B cell (primary cell): ENCODE measurements around the gene STX5. TPM values are rescaled to one million over a fixed set of nuclear protein-coding genes. Genes with fewer than 3 reads are reported as not detected.

Experiments
- ATAC-seq: fragments of 200-7000 bp; cut with Tn5 transposase; one replicate; pipeline ENCODE4 v1.10.0; 2021; ENCODE audit warnings: low read depth, mild to moderate bottlenecking, moderate number of reproducible peaks, moderate library complexity
- CTCF ChIA-PET: fragments of 350-600 bp; sonication (Branson Sonifier 250); formaldehyde crosslinking; loops from one replicate; lab custom pipeline; 2021; ENCODE audit warnings: antibody characterized with exemption, inconsistent platforms; lab: Charles Lee
- POLR2A ChIA-PET: fragments of 350-600 bp; sonication (Branson Sonifier 250); formaldehyde crosslinking; loops from one replicate; lab custom pipeline; 2021; ENCODE audit warnings: antibody characterized with exemption; lab: Charles Lee
- DNase-seq: peaks from one replicate; pipeline ENCODE4 v3.0.0; 2013
- H2AFZ ChIP-seq: 2 replicates; pipeline ENCODE4 v1.6.1; 2012; ENCODE audit warnings: mild to moderate bottlenecking, low read depth, low read length; ENCODE audit not compliant: insufficient read depth, poor library complexity, severe bottlenecking
- H3K27ac ChIP-seq, 2 donors: 1 replicate in 1 of 2; 2 replicates in 1 of 2; pipeline ENCODE4 v1.5.1; 2012 to 2013; ENCODE audit warnings: low read length in 2 of 2, mild to moderate bottlenecking in 2 of 2, moderate library complexity in 1 of 2
- H3K27me3 ChIP-seq, 4 experiments: fragments of 200-600 bp in 1 of 4; sonication (generic) in 1 of 4; replicated peaks in 1 of 4; 1 replicate in 2 of 4; 2 replicates in 2 of 4; pipeline versions ENCODE4 v1.6.1 to v1.7.0; 2013 to 2016; ENCODE audit warnings: low read length in 3 of 4, mild to moderate bottlenecking in 2 of 4, mixed read lengths in 1 of 4, moderate library complexity in 1 of 4; ENCODE audit not compliant: insufficient read depth in 4 of 4, control insufficient read depth in 3 of 4; ENCODE audit errors: control extremely low read depth in 1 of 4
- H3K36me3 ChIP-seq, 2 experiments: replicated peaks in 1 of 2; 1 replicate in 1 of 2; 2 replicates in 1 of 2; pipeline versions ENCODE4 v1.6.1 to v1.7.1; 2013; ENCODE audit warnings: low read length in 1 of 2; ENCODE audit not compliant: insufficient read depth in 2 of 2, control insufficient read depth in 1 of 2; ENCODE audit errors: control extremely low read depth in 1 of 2, extremely low read depth in 1 of 2
- H3K4me1 ChIP-seq, 2 donors: fragments of 200-600 bp in 1 of 2; sonication (generic) in 1 of 2; 1 replicate in 1 of 2; 2 replicates in 1 of 2; pipeline versions ENCODE4 v1.5.1 to v1.6.1; 2013 to 2017; ENCODE audit warnings: low read length in 2 of 2; ENCODE audit not compliant: control insufficient read depth in 2 of 2, insufficient read depth in 2 of 2
- H3K4me2 ChIP-seq: replicated peaks from 2 replicates; pipeline ENCODE3; 2012; ENCODE audit warnings: mild to moderate bottlenecking, low read depth, low read length; ENCODE audit not compliant: poor library complexity, severe bottlenecking
- H3K4me3 ChIP-seq, 5 experiments: fragments of 200-600 bp in 1 of 5; sonication (generic) in 1 of 5; 1 replicate in 3 of 5; 2 replicates in 2 of 5; pipeline versions ENCODE4 v1.5.1 to v1.7.0; 2011 to 2016; ENCODE audit warnings: low read length in 4 of 5, mild to moderate bottlenecking in 4 of 5, low read depth in 2 of 5, control low read depth in 1 of 5, moderate library complexity in 1 of 5; ENCODE audit not compliant: insufficient read depth in 1 of 5; ENCODE audit errors: control extremely low read depth in 1 of 5, extremely low read depth in 1 of 5
- H3K79me2 ChIP-seq: fragments of 200-600 bp; sonication (generic); one replicate; pipeline ENCODE4 v1.6.0; 2016; ENCODE audit warnings: low read length; ENCODE audit not compliant: control insufficient read depth, insufficient read depth
- H3K9ac ChIP-seq: fragments of 200-600 bp; sonication (generic); 2 replicates; pipeline ENCODE4 v1.6.1; 2017; ENCODE audit warnings: mild to moderate bottlenecking, low read length, moderate library complexity
- H3K9me3 ChIP-seq, 3 donors: one replicate each; pipeline versions ENCODE4 v1.6.1 to v1.7.1; 2013; ENCODE audit warnings: low read length in 2 of 3; ENCODE audit not compliant: control insufficient read depth in 2 of 3, insufficient read depth in 1 of 3; ENCODE audit errors: control extremely low read depth in 1 of 3
- H4K20me1 ChIP-seq: 2 replicates; pipeline ENCODE4 v1.6.0; 2012; ENCODE audit warnings: mild to moderate bottlenecking, low read length; ENCODE audit not compliant: insufficient read depth, control insufficient read depth, poor library complexity, severe bottlenecking
- H3K27ac Mint-ChIP-seq: one replicate; pipeline ENCODE4 v1.8.0; 2021; ENCODE audit warnings: mixed read lengths
- H3K27me3 Mint-ChIP-seq: one replicate; pipeline ENCODE4 v1.8.0; 2021; ENCODE audit warnings: mixed read lengths
- H3K4me1 Mint-ChIP-seq: one replicate; pipeline ENCODE4 v1.8.0; 2021; ENCODE audit warnings: mixed read lengths
- H3K4me3 Mint-ChIP-seq: one replicate; pipeline ENCODE4 v1.8.0; 2021; ENCODE audit warnings: mixed read lengths
- H3K9me3 Mint-ChIP-seq: one replicate; pipeline ENCODE4 v1.8.0; 2022; ENCODE audit warnings: mixed read lengths; ENCODE audit not compliant: insufficient read depth
- EZH2 ChIP-seq: IDR thresholded peaks from 2 replicates; pipeline ENCODE4 v1.6.1; 2012; ENCODE audit warnings: borderline replicate concordance, low read depth, mild to moderate bottlenecking, moderate library complexity, low read length; ENCODE audit not compliant: insufficient read depth, poor library complexity, severe bottlenecking
- WGBS: methylation state at CpG from one replicate; pipeline ENCODE4 v1.1.5; 2013; ENCODE audit warnings: missing lambda C conversion rate; ENCODE audit not compliant: insufficient coverage; 5-methylcytosine and 5-hydroxymethylcytosine counted together
- intact Hi-C: fragments of 100-400 bp; cut with micrococcal nuclease; formaldehyde crosslinking; loops from one replicate; pipeline ENCODE4 v1.10.0; 2022
- polyA plus RNA-seq: library from polyadenylated mRNA; depleted of rRNA; stranded (reverse); fragments of >200 nt; gene quantifications from 2 replicates; pipeline ENCODE4 v1.2.3, GENCODE V29; 2012
- total RNA-seq, 2 donors: library from RNA; stranded (reverse); fragments of 120-200 nt in 1 of 2; gene quantifications; 1 replicate in 1 of 2; 2 replicates in 1 of 2; pipeline versions ENCODE4 v1.2.3 to v1.2.4, GENCODE V29; 2013 to 2022
- TF ChIP-seq, protein P1 (sequence below): fragments of 200-600 bp; IDR thresholded peaks from one replicate; pipeline ENCODE4 v1.8.0; 2022; ENCODE audit warnings: antibody characterized with exemption, mild to moderate bottlenecking

Gene STX5
- total and polyA plus RNA-seq, 2 donors (not counting 1 experiment from before 2014, with no cell fraction given) = 41.0 to 99.1 TPM

DNA sequence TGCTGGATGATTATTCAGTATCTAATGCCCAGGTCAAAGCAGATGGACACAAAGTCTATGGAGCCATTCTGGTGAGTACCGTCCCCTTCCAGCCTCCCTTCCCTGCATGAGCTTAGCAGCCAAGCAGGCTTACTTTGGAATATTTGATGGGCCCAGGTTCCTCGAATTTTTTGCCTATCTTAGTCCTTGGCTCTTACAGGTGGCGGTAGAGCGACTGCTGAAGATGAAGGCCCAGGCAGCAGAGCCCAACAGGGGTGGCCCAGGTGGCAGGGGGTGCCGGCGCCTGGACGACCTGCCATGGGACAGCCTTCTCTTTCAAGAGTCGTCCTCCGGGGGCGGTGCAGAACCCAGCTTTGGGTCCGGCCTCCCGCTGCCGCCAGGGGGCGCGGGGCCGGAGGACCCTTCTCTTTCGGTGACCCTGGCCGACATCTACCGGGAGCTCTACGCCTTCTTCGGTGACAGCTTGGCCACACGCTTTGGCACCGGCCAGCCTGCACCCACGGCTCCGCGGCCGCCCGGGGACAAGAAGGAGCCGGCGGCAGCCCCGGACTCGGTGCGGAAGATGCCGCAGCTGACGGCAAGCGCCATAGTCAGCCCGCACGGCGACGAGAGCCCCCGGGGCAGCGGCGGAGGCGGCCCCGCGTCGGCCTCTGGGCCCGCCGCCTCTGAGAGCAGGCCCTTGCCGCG, 45.4 kb downstream of the STX5 start:
- Histone ChIP-seq H3K4me1 (peaks cover 25 to 32% of the 10 kb centered on the region in 2 donors), H3K27me3 (no peaks in the 10 kb centered on the region), H3K27ac (peak overlapping the region; percentile 68 to 78), H2AFZ (peak overlapping the region; percentile 83), H3K9me3 (no peaks in the 10 kb centered on the region), H3K79me2 (peaks cover 37% of the 10 kb centered on the region), H4K20me1 (peaks cover 12% of the 10 kb centered on the region), H3K4me2 (peak overlapping the region; percentile 81), H3K36me3 (peaks cover 1 to 25% of the 10 kb centered on the region in 2 experiments), H3K4me3 (peak overlapping the region; percentile 87 to 97 (median 94)), H3K9ac (peak overlapping the region; percentile 87)
- WGBS = 3% methylated on average over 51 of the region's 51 CpGs
- intact Hi-C loops = loop anchor here (1.0 to 10.0 kb wide), 12 partner anchors 15 to 392 kb away; partner anchors contain the start of genes NXF1, POLR2G, TAF6L and TTC9C
- TF ChIP-seq, protein P1, sequence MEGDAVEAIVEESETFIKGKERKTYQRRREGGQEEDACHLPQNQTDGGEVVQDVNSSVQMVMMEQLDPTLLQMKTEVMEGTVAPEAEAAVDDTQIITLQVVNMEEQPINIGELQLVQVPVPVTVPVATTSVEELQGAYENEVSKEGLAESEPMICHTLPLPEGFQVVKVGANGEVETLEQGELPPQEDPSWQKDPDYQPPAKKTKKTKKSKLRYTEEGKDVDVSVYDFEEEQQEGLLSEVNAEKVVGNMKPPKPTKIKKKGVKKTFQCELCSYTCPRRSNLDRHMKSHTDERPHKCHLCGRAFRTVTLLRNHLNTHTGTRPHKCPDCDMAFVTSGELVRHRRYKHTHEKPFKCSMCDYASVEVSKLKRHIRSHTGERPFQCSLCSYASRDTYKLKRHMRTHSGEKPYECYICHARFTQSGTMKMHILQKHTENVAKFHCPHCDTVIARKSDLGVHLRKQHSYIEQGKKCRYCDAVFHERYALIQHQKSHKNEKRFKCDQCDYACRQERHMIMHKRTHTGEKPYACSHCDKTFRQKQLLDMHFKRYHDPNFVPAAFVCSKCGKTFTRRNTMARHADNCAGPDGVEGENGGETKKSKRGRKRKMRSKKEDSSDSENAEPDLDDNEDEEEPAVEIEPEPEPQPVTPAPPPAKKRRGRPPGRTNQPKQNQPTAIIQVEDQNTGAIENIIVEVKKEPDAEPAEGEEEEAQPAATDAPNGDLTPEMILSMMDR = peak; percentile 97
- no peak for TF ChIP-seq EZH2
- H3K27ac Mint-ChIP-seq = peak overlapping the region; percentile 94
- H3K9me3 Mint-ChIP-seq = no peaks in the 10 kb centered on the region
- no peaks in the 10 kb centered on the region for H3K27me3 Mint-ChIP-seq
- ATAC-seq = peak; percentile 73
- H3K4me3 Mint-ChIP-seq = peak overlapping the region; percentile 89
- CTCF ChIA-PET = interaction anchor here (0.6 to 7.2 kb wide), 42 partner anchors 9 to 392 kb away, joined by 3 to 101 read pairs (median 4); partner anchors contain the start of genes B3GAT3, BSCL2, EEF1G and GANAB
- H3K4me1 Mint-ChIP-seq = peaks cover 44% of the 10 kb centered on the region
- peak; percentile 93 for DNase-seq
- POLR2A ChIA-PET = interaction anchor here (0.6 to 3.7 kb wide), 15 partner anchors 15 to 1357 kb away, joined by 3 to 60 read pairs (median 7); partner anchors contain the start of genes C11orf98, CPSF7, CSKMT and HNRNPUL2

DNA sequence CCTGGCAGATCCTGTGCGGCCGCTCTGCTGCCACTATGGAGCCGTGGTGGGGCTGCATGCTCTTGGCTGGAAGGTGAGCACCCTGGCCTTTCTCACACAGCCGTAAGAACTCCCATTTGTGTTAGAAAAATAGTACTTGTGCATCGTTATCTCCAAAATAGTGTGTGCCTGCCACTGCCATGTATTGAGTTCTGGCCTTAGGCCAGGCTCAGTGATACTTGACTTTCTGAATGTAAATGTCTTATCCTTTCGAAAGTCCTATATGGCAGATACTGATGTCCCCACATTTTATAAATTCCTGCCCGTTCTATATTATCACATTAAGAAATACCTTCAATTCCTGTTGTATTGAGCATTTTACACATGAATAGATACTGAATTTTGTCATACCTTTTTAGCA, 49.1 kb downstream of the STX5 start:
- DNase-seq = no peak
- Histone ChIP-seq H2AFZ (no peak overlapping the region), H4K20me1 (no peaks in the 10 kb centered on the region), H3K4me3 (no peak overlapping the region), H3K27me3 (no peaks in the 10 kb centered on the region), H3K9me3 (no peaks in the 10 kb centered on the region), H3K9ac (no peak overlapping the region), H3K79me2 (peaks cover 7% of the 10 kb centered on the region), H3K4me1 (peaks cover 8% of the 10 kb centered on the region in 2 donors), H3K27ac (no peak overlapping the region), H3K36me3 (peaks cover 1 to 13% of the 10 kb centered on the region in 2 experiments), H3K4me2 (no peak overlapping the region)
- ChIA-PET CTCF (interaction anchor here (7.2 kb wide), 1 partner anchor 81 kb away, joined by 101 read pairs; no protein-coding TSS in a partner anchor), POLR2A (interaction anchor here (0.7 kb wide), 1 partner anchor 892 kb away, joined by 5 read pairs; no protein-coding TSS in a partner anchor)
- no peaks in the 10 kb centered on the region for H3K27me3 Mint-ChIP-seq
- no peak for ATAC-seq
- no peak overlapping the region for H3K27ac Mint-ChIP-seq
- H3K4me1 Mint-ChIP-seq = peaks cover 14% of the 10 kb centered on the region
- intact Hi-C loops = loop anchor here (10.0 kb wide), 1 partner anchor 388 kb away; no protein-coding TSS in a partner anchor
- no peaks in the 10 kb centered on the region for H3K9me3 Mint-ChIP-seq
- WGBS = 98% methylated on average over 5 of the region's 7 CpGs
- no peak for TF ChIP-seq EZH2
- TF ChIP-seq, protein P1 = no peak
- no peak overlapping the region for H3K4me3 Mint-ChIP-seq
